NT2/D1 (cell line): ENCODE results near the gene RIC3.

Experiments used
- DNase-seq: peaks from one replicate; pipeline ENCODE4 v3.0.0-alpha.2; 2011; ENCODE audit warnings: low read depth, low spot score
- H3K27me3 ChIP-seq: 2 replicates; pipeline ENCODE4 v1.6.0; 2011; ENCODE audit warnings: mild to moderate bottlenecking; ENCODE audit not compliant: insufficient read length, insufficient read depth
- H3K36me3 ChIP-seq: 2 replicates; pipeline ENCODE4 v1.6.1; 2011; ENCODE audit warnings: mild to moderate bottlenecking, low read length, mixed read lengths; ENCODE audit not compliant: insufficient read depth, insufficient read length
- H3K4me1 ChIP-seq: 2 replicates; pipeline ENCODE4 v1.5.1; 2011; ENCODE audit not compliant: insufficient read depth, insufficient read length
- H3K4me3 ChIP-seq: 2 replicates; pipeline ENCODE4 v1.5.1; 2011; ENCODE audit warnings: low read depth; ENCODE audit not compliant: insufficient read length
- H3K9ac ChIP-seq: 2 replicates; pipeline ENCODE4 v1.6.0; 2011; ENCODE audit warnings: low read depth; ENCODE audit not compliant: insufficient read length
- H3K9me3 ChIP-seq: 2 replicates; pipeline ENCODE4 v1.5.1; 2011; ENCODE audit warnings: mild to moderate bottlenecking, low read length; ENCODE audit not compliant: insufficient read depth
- SUZ12 ChIP-seq: IDR thresholded peaks from 2 replicates; pipeline ENCODE4 v1.6.1; 2011; ENCODE audit not compliant: insufficient read length, insufficient read depth; ENCODE audit errors: extremely low read depth
- YY1 ChIP-seq: IDR thresholded peaks from 2 replicates; pipeline ENCODE4 v1.6.1; 2011; ENCODE audit not compliant: insufficient read length, insufficient read depth
- ZNF274 ChIP-seq: IDR thresholded peaks from 2 replicates; pipeline ENCODE4 v1.6.1; 2011; ENCODE audit warnings: mild to moderate bottlenecking, low read depth, low read length

RIC3 gene

DNA sequence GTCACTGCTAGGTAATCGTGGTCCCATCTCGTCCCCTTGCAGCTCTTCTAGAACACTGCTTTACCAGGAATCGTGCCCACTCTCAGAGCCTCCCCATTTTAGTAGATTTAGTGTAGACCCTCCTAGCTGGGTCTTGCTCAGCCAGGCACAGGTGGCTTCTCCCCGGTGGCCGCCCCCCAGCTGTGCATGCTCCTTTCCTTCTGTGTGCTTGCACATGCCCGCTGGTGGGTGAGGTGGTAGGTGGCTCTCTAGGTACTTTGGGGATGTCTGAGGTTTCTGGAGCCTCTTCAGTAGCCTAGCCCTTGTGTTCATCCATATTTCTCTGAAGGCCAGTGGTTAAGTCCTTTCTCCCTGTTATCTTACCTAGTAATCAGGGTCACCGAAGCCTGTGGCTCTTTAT is 82.3 kb downstream of the RIC3 start:
- peaks cover 33% of the 10 kb centered on the region for H3K4me1 ChIP-seq
- H3K4me3 ChIP-seq, result no peak overlapping the region
- TF ChIP-seq YY1 (no peak), SUZ12 (no peak), ZNF274 (no peak)
- H3K9me3 ChIP-seq, result no peaks in the 10 kb centered on the region
- H3K36me3 ChIP-seq, result peaks cover 20% of the 10 kb centered on the region
- no peak for DNase-seq
- no peak overlapping the region for H3K9ac ChIP-seq
- H3K27me3 ChIP-seq, result peaks cover 5% of the 10 kb centered on the region

DNA sequence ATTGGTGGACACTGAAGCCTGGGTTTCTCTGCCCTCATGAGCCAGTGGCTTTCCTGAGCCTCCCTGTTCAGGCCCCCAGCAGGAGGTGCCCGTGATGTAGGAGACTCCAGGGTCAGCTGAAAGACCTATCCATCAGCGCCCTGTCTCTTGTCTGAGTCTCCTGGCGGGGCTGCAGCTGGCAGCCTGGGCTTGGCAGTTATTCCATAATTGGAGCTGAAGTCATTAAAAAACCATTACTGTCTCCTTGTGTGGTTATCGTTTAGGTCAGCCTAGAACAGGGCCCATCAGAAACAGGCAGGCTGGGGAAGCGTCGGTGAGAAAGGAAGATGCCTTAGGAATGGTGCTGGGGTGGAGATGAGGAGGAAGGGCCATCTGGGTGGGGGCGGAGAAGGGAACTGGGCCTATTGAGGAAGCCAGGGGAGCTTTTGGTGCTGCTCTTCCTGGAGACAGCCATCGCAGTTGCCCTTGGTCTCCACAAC is 82.8 kb downstream of the RIC3 start:
- no peak overlapping the region for H3K9ac ChIP-seq
- H3K27me3 ChIP-seq, result peaks cover 8% of the 10 kb centered on the region
- no peak overlapping the region for H3K4me3 ChIP-seq
- no peak for DNase-seq
- peaks cover 33% of the 10 kb centered on the region for H3K4me1 ChIP-seq
- no peaks in the 10 kb centered on the region for H3K9me3 ChIP-seq
- no peak for TF ChIP-seq YY1
- TF ChIP-seq ZNF274, result no peak
- no peak for TF ChIP-seq SUZ12
- H3K36me3 ChIP-seq, result peaks cover 15% of the 10 kb centered on the region

DNA sequence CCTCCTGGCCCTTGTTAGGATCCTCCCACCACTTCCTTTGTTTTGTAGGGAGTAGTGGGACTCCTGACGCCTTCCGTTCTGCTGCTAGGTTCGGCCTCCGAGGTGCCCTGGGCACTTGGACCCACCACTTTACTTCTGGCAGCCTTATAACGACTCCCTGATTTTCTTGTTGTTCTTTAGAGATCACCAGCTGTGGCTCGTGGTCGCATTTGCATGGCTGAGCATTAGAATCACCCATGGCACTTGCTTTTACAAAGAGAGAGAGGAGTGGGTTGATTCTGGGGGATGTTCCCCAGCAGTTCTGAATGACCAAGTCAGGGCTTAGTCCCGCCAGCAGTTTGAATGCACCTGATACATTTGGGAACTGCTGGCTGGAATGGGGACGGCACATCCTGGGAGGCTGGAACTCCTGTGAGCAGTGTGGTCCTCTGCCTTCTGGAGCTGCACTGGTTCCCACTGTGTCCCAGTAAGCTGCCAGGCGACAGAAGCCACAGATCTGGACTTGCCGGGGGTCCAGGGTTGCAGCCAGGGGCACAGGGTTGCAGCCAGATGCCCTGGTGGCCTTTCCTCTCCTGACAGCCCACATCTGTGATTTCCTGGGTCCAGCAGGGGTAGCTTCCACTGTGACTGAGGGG is 83.7 kb downstream of the RIC3 start:
- no peaks in the 10 kb centered on the region for H3K9me3 ChIP-seq
- peaks cover 8% of the 10 kb centered on the region for H3K36me3 ChIP-seq
- peaks cover 36% of the 10 kb centered on the region for H3K4me1 ChIP-seq
- peaks cover 15% of the 10 kb centered on the region for H3K27me3 ChIP-seq
- no peak for DNase-seq
- H3K4me3 ChIP-seq, result no peak overlapping the region
- H3K9ac ChIP-seq, result no peak overlapping the region
- TF ChIP-seq YY1, result no peak
- no peak for TF ChIP-seq SUZ12
- TF ChIP-seq ZNF274, result no peak

DNA sequence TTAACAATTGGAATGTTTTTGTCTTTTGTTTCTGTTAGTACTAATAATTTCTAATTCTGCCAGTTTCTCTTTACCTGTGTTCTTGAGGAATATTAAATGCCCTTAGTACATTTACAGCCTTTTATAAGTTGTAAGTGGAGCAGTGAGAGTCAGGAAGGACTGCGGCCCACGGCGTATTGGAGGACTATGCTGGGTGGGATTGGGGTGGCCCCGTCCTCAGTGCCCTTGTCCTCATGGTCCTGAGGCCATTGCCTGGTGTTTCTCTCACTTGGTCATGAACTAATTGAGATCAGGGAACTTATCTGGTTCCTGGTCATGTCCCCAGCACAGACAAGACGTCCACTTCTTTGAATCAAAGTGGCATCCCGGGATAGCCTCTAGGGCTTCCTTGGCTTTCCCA is 84.5 kb downstream of the RIC3 start:
- no peak overlapping the region for H3K9ac ChIP-seq
- peaks cover 36% of the 10 kb centered on the region for H3K4me1 ChIP-seq
- no peak for DNase-seq
- H3K27me3 ChIP-seq, result peaks cover 23% of the 10 kb centered on the region
- H3K4me3 ChIP-seq, result no peak overlapping the region
- no peaks in the 10 kb centered on the region for H3K9me3 ChIP-seq
- H3K36me3 ChIP-seq, result peaks cover 7% of the 10 kb centered on the region
- TF ChIP-seq YY1, result no peak
- TF ChIP-seq SUZ12, result no peak
- TF ChIP-seq ZNF274, result no peak

DNA sequence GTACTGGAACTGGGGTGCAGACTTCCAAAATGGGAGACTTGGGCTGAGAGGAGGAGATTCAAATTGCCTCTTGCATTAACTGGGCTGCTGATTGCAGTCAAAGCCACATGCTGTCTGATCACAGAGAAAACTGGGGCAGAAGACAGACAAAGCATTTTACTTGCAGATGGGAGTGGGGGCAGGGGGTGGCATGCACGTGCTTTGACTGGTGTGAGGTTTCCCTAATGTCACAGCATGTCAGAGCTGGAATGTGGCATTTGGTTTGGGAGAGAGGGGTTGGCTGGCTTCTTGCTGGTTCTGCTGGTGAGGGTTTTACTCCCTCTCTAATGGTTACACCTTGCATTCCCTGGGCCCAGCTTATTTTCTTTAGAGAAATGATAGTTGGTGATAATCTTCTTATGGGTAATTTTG is 84.9 kb downstream of the RIC3 start:
- no peak for TF ChIP-seq ZNF274
- TF ChIP-seq YY1, result no peak
- TF ChIP-seq SUZ12, result no peak
- Histone ChIP-seq H3K4me1 (peaks cover 36% of the 10 kb centered on the region), H3K36me3 (peaks cover 7% of the 10 kb centered on the region), H3K4me3 (no peak overlapping the region), H3K9me3 (no peaks in the 10 kb centered on the region), H3K27me3 (peaks cover 23% of the 10 kb centered on the region), H3K9ac (no peak overlapping the region)
- DNase-seq, result no peak

DNA sequence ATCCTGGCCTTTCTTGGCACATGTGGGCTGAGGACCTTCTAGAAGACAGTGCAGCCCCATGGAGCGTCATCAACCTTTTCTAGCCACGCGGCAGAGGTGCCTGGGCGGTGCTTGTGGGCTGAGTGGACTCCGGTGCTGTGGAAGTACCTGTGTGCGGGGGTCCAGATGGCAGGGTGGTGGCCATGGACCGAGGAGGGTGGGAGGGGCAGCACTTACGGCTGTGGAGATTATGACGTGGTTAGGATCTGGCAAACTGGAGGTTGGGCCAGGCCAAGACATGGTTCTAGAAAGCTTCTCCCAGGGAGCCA is 85.8 kb downstream of the RIC3 start:
- no peak overlapping the region for H3K4me3 ChIP-seq
- peaks cover 36% of the 10 kb centered on the region for H3K4me1 ChIP-seq
- H3K36me3 ChIP-seq, result peaks cover 7% of the 10 kb centered on the region
- H3K27me3 ChIP-seq, result peaks cover 29% of the 10 kb centered on the region
- no peak for DNase-seq
- TF ChIP-seq SUZ12, result no peak
- no peak for TF ChIP-seq ZNF274
- no peak for TF ChIP-seq YY1
- H3K9ac ChIP-seq, result peak overlapping the region; percentile 7
- no peaks in the 10 kb centered on the region for H3K9me3 ChIP-seq

DNA sequence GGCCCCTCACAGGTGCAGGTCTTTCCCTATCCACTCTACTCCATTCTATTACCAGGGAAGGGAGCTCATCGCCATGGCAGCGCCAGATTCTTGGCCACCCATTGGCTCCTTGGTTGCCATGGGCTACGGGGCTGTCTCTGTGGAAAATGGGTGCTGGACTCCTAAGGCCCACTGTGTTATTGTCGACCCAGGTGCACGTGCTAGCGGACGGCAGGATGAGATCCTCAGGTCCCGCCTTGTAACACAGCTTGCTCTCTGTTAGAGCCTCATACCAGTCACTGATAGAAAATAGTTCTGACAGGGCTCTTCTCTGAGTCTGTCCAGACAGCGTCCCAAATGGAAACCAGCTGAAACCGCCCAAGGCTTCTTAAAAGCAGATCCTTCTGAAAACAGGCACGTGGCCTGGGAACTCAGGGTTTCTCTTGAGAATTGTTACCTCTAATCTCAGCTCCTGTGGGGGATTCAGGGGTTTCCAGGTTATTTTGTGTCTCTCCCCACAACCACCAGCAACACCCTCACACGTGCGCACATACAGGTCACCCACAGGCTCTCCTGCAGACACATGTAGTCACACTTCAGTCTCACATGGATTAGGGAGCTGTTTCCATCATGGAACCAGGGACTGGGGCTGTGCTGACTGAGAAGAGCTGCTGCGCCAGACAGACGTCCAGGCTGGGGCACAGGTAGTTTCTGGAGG is 86.3 kb downstream of the RIC3 start:
- Histone ChIP-seq H3K36me3 (peaks cover 7% of the 10 kb centered on the region), H3K27me3 (peaks cover 29% of the 10 kb centered on the region), H3K4me1 (peaks cover 33% of the 10 kb centered on the region), H3K9me3 (no peaks in the 10 kb centered on the region), H3K4me3 (no peak overlapping the region), H3K9ac (no peak overlapping the region)
- no peak for TF ChIP-seq SUZ12
- TF ChIP-seq ZNF274, result no peak
- TF ChIP-seq YY1, result no peak
- no peak for DNase-seq
